Central memory CD8-positive, alpha-beta T cell (primary cell): Measurements from ENCODE around the gene FOXN3.
A peak's percentile ranks its signal among the peaks of the same experiment; 100 is the strongest.

Experiments
- ATAC-seq: fragments of 150-1000 bp; cut with Tn5 transposase; replicated peaks from 2 replicates; pipeline ENCODE4 v1.10.0; 2022; ENCODE audit warnings: mild to moderate bottlenecking, moderate FRiP score, moderate number of reproducible peaks; ENCODE audit not compliant: poor library complexity, severe bottlenecking; ENCODE audit errors: extremely low read depth
- DNase-seq, 2 donors: peaks; one replicate each; pipeline ENCODE4 v3.0.0; 2021; ENCODE audit warnings: low spot score in 2 of 2
- H3K27ac Mint-ChIP-seq: one replicate; pipeline ENCODE4 v1.8.0; 2022; ENCODE audit warnings: low read depth, mild to moderate bottlenecking, moderate library complexity, mixed read lengths
- H3K27me3 Mint-ChIP-seq: one replicate; pipeline ENCODE4 v1.8.0; 2022; ENCODE audit warnings: mixed read lengths
- H3K36me3 Mint-ChIP-seq: one replicate; pipeline ENCODE4 v1.8.0; 2022; ENCODE audit warnings: mild to moderate bottlenecking, moderate library complexity, mixed read lengths; ENCODE audit not compliant: insufficient read depth
- H3K4me1 Mint-ChIP-seq: one replicate; pipeline ENCODE4 v1.8.0; 2022; ENCODE audit warnings: mixed read lengths
- H3K4me3 Mint-ChIP-seq: one replicate; pipeline ENCODE4 v1.8.0; 2022; ENCODE audit warnings: mild to moderate bottlenecking, moderate library complexity, mixed read lengths
- H3K9me3 Mint-ChIP-seq: one replicate; pipeline ENCODE4 v1.8.0; 2022; ENCODE audit warnings: mixed read lengths

The FOXN3 gene

DNA sequence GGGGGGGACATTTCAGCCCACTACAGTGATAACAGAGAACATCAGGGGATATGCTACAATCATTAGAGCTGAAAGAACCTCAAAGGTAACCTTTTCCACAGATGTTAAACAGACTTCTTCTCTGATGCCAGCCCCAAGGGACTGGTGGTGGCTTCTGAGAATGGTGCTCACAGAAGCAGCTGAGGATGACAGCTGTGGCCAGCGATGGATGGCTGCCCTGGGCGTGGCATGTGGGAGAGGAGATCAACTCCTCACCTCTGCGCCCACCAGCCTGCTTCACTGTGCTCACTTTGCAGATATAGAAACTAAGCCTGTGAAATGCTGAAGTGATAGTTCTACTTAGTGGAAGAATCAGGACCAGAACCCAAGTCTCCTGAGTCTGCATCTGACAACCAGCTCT, 33.0 kb downstream of the FOXN3 start:
- H3K4me3 Mint-ChIP-seq = no peak overlapping the region
- ATAC-seq = peak; percentile 40

DNA sequence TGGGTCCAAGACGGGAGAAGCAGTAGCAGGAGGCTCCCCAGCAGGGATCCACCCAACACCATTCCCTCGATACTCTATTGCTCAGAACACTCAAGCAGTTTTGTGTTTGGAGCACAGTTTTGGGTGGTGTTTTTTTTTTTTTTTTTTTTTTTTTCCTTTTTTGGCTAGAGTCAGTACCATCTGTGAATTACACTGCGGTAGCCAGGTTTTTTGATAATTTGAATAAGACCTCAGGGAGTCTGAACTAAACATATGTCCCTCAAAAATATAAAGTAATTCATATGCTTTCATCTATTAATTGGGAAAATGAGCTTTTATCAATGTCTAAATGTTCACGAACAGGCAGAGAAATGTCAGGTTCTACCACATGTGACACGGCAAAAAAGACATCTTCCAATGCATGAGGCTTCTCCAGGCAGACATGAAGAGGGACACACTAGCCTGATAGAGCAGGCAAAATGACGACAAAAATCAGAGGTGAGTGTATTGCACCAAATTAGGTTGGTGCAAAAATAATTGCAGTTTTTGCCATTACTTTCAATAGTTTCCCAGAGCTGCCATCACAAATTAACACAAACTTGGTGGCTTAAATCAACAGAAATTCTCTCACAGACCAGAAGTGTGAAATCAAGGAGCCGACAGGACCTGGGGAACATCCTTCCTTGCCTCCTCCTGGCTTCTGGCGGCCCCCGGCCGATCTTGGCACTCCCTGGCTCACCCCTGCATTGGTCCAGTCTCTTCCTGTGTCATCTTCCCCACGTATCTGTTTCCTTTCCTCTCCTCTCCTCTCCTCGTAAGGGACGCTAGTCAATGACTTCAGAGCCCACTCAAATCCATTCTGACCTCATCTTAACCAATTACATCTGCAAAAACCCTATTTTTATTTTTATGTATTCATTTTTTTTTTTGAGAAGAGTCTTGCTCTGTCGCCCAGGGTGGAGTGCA, 33.9 kb downstream of the FOXN3 start:
- H3K4me3 Mint-ChIP-seq = no peak overlapping the region
- peaks cover 7% of the 10 kb centered on the region for H3K36me3 Mint-ChIP-seq
- DNase-seq (no peak), ATAC-seq (no peak)
- H3K27ac Mint-ChIP-seq = peak overlapping the region; percentile 1
- H3K9me3 Mint-ChIP-seq = no peaks in the 10 kb centered on the region
- H3K27me3 Mint-ChIP-seq = no peaks in the 10 kb centered on the region
- peaks cover 69% of the 10 kb centered on the region for H3K4me1 Mint-ChIP-seq

More for the DNA sequence above, 33.0 kb downstream of the FOXN3 start:
- no peak for DNase-seq
- Mint-ChIP-seq H3K27me3 (no peaks in the 10 kb centered on the region), H3K4me1 (peaks cover 71% of the 10 kb centered on the region), H3K9me3 (no peaks in the 10 kb centered on the region), H3K27ac (no peak overlapping the region), H3K36me3 (peaks cover 7% of the 10 kb centered on the region)

DNA sequence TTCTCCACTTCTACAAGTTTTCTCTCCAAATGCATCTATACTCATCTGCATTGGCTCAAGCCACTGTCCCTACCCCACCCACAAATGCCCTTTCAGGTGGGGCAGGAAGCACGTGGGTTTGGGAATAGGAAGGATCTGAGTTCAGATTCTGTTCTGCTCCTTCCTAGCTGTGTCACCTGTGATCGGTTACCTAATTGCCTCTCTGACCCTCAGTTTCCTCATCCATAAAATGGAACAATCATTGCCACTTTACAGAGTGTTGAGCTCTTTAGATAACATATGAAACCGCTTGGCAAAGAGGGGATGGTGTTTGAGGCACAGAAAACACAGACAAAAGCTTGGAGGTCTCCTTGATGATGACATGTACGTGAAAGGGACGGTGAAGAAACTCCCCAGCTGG, 34.5 kb downstream of the FOXN3 start:
- Mint-ChIP-seq H3K27me3 (no peaks in the 10 kb centered on the region), H3K4me1 (peaks cover 69% of the 10 kb centered on the region), H3K9me3 (no peaks in the 10 kb centered on the region), H3K27ac (peak overlapping the region; percentile 1), H3K36me3 (peaks cover 6% of the 10 kb centered on the region), H3K4me3 (no peak overlapping the region)
- DNase-seq (no peak), ATAC-seq (no peak)

DNA sequence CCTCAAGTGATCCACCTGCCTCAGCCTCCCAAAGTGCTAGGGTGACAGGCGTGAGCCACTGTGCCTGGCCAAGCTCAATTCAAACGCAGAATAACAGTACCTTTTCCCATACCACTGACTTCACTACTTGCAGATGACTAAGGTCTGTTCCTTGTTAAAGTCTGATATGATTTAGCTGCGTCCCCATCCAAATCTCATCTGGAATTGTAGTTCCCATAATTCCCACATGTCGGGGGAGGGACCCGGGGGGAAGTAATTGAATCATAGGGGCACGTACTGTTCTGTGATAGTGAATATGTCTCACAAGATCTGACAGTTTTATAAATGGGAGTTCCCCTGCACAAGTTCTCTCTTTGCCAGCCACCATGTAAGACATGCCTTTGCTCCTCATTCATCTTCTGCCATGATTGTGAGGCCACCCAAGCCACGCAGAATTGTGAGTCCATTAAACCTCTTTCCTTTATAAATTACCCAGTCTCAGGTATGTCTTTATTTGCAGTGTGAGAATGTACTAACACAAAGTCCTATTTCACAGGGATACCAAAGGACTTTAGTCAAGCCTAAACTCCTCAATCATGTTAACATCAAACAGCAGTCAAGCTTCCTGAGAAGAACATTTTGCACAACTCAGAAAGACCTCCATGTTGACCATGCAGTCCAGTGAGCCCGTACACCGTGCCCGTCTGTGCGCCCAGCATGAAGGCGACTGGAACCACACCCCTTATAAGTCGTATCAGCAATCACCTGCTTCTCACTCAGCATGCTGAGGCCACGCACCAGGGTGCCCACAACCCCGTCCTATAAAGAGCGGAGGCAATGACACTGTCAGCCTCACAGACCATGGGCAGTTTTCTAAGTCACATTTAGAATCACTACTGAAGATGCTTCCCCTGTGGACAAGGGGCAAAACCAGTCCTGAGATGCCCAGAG, 36.9 kb downstream of the FOXN3 start:
- Mint-ChIP-seq H3K27ac (no peak overlapping the region), H3K27me3 (no peaks in the 10 kb centered on the region), H3K9me3 (no peaks in the 10 kb centered on the region), H3K4me1 (peaks cover 50% of the 10 kb centered on the region), H3K36me3 (peaks cover 6% of the 10 kb centered on the region), H3K4me3 (no peak overlapping the region)
- no peak for DNase-seq
- no peak for ATAC-seq

DNA sequence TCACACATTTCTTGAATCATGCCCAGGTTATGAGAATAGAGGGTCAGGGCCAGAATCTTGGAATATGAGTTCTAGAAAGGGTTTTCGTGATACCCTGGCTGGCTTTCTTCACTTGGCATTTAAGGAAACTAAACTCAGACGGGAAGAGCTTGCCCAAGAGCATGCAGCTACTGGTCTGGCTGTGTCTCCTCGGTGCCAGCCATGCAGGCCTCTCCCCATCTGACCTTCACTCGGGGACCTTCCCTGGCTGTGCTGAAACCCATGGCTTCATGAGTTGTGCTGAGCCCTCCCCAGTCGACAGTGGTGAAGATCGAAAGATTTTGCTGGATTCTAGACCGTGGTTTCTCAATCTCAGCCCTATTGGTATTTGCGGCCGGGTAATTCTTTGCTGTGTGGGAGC, 38.0 kb downstream of the FOXN3 start:
- Mint-ChIP-seq H3K4me1 (peaks cover 49% of the 10 kb centered on the region), H3K9me3 (no peaks in the 10 kb centered on the region), H3K27ac (no peak overlapping the region), H3K4me3 (no peak overlapping the region), H3K36me3 (peaks cover 6% of the 10 kb centered on the region), H3K27me3 (no peaks in the 10 kb centered on the region)
- ATAC-seq (no peak), DNase-seq (no peak)

DNA sequence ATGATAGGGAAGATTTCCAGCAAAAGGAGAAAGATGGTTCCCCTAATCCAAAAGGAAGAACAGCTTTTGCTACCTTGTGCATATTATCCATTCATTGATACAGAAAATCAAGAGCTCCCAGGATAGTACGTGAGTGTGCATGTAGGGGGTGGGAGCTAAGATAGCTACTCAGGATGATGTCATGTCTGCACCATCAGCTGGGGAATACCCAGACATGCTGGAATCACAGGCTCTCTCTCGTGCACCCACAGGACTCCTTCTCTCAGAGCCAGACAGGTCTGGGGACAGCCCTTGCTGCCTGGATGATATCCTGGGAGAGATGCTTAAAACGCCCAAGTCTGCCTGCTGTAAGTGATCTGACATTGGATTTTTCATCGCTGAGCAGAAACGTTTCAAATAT, 38.9 kb downstream of the FOXN3 start:
- no peak overlapping the region for H3K4me3 Mint-ChIP-seq
- H3K36me3 Mint-ChIP-seq = peaks cover 6% of the 10 kb centered on the region
- peak; percentile 60 for ATAC-seq
- peaks cover 46% of the 10 kb centered on the region for H3K4me1 Mint-ChIP-seq
- H3K27me3 Mint-ChIP-seq = no peaks in the 10 kb centered on the region
- H3K9me3 Mint-ChIP-seq = no peaks in the 10 kb centered on the region
- peak overlapping the region; percentile 29 for H3K27ac Mint-ChIP-seq
- no peak for DNase-seq

DNA sequence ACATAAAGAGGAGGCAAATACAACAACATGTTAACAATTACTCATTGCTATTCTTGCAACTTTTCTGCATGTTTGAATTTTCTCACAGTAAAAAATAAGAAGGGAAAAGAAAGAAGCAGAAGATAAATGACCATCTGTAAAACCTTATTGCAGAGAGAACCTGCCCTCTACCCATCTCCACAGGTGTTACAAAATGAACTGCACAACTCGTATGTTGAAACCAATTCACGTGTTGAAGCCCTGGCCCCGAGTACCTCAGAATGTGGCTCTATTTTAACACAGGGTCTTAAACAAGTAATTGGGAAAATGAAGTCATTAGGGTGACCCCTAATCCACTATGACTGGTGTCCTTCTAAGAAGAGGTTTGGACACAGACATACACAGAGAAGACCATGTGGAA, 39.5 kb downstream of the FOXN3 start:
- ATAC-seq = no peak
- H3K27ac Mint-ChIP-seq = peak overlapping the region; percentile 29
- peaks cover 46% of the 10 kb centered on the region for H3K4me1 Mint-ChIP-seq
- no peak for DNase-seq
- no peak overlapping the region for H3K4me3 Mint-ChIP-seq
- H3K27me3 Mint-ChIP-seq = no peaks in the 10 kb centered on the region
- peaks cover 6% of the 10 kb centered on the region for H3K36me3 Mint-ChIP-seq
- H3K9me3 Mint-ChIP-seq = no peaks in the 10 kb centered on the region

DNA sequence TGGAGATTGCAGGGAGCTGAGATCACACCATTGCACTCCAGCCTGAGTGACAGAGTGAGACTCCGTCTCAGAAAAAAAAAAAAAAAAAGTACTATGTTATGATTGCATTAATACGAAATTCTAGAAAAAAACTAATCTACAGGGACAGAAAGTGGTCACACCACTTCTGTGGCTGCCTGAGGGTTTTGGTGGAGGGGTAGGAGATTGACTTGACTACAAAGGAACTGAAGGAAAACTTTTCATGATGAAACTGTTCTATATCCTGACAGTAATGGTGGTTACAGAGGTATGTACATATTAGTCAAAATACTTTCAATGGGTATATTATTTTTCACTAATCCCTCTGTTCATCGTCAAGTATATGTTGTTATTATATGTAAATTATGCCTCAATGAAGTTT, 42.1 kb downstream of the FOXN3 start:
- no peak overlapping the region for H3K4me3 Mint-ChIP-seq
- peaks cover 53% of the 10 kb centered on the region for H3K4me1 Mint-ChIP-seq
- H3K9me3 Mint-ChIP-seq = no peaks in the 10 kb centered on the region
- H3K36me3 Mint-ChIP-seq = peaks cover 2% of the 10 kb centered on the region
- DNase-seq = no peak
- no peak overlapping the region for H3K27ac Mint-ChIP-seq
- H3K27me3 Mint-ChIP-seq = no peaks in the 10 kb centered on the region
- ATAC-seq = no peak

DNA sequence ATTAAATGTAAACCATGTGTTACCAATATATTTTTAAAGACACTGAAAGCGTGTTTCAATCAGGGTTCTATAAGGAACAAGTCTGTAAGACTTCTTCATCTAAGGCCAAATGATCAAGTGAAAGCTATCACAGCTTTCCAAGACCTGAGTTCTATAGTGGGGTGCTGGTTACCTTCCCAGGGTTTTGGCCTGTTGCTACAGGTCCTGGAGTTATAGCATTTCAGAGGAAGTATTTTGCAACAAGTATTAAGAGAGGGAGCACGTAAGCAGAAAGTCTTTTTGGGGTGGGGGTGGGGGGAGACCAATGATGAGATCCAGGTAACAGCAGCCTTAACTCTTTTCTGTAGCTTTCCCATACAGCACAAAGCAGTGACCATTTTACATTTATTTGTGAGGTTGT, 43.8 kb downstream of the FOXN3 start:
- Mint-ChIP-seq H3K36me3 (no peaks in the 10 kb centered on the region), H3K27ac (peak overlapping the region; percentile 82), H3K9me3 (no peaks in the 10 kb centered on the region), H3K27me3 (no peaks in the 10 kb centered on the region), H3K4me3 (no peak overlapping the region), H3K4me1 (peaks cover 50% of the 10 kb centered on the region)
- no peak for DNase-seq
- no peak for ATAC-seq

DNA sequence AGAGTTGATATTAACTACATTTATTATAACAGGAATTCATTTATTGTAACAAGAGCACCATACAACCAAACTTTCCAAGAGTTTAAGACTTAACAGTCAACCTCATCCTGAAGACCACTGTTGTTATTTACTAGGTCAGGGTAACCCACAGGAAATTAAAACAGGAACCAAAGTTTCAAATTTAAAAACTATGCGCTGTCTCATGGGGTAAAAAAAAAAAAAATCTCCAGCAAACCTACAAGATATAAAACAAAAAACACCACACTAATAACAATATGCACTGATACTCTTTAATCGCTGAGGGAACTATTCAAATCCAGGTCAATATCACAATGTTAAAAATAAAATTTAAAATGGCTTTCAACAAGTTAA, 44.5 kb downstream of the FOXN3 start:
- peak overlapping the region; percentile 82 for H3K27ac Mint-ChIP-seq
- no peaks in the 10 kb centered on the region for H3K27me3 Mint-ChIP-seq
- no peaks in the 10 kb centered on the region for H3K36me3 Mint-ChIP-seq
- no peak for ATAC-seq
- no peak overlapping the region for H3K4me3 Mint-ChIP-seq
- no peak for DNase-seq
- H3K4me1 Mint-ChIP-seq = peaks cover 47% of the 10 kb centered on the region
- H3K9me3 Mint-ChIP-seq = no peaks in the 10 kb centered on the region

DNA sequence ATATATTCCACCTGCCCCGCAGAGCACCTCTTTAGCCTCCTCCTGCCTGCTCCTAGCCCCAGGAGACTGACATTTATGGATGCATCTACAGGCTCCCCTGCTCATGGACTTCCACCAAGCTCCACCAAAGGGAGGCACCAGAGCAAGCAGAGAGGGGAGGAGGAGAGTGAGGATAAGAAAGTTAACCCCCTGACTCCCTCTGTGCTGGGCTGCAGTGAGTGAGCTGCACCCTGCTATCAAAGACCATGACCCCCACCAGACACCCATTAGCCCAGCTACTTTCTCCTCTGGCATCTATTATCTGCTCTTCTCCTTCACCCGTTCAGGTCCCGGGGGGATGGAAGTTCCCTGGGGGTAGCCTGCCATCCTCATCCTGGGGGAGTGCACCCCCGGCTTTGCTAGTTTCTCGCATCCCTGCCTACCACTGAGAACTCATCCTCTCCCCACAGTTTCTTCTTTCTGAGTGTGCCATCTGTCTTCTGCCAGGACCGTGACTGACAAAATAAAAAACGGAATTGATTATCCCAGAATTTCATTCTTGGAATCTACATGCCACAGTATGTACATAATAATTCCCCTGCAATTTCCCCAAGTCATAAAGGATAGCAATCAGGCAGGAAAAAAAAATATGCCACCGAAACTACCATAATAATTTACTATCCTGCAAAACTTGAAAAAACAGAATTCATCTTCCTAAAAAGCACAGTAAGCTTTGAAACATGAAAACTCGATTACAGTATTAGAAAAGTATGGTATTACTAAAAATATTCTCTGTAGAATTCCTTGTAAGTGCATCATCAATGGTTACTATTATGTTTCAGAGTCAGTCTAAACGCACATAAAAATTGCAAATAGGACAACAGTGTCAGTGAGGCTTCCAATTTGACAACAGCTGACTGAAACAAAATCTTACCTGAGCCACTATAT, 45.2 kb downstream of the FOXN3 start:
- Mint-ChIP-seq H3K27ac (peak overlapping the region; percentile 82), H3K9me3 (no peaks in the 10 kb centered on the region), H3K4me1 (peaks cover 52% of the 10 kb centered on the region), H3K4me3 (no peak overlapping the region), H3K36me3 (no peaks in the 10 kb centered on the region), H3K27me3 (no peaks in the 10 kb centered on the region)
- no peak for DNase-seq
- ATAC-seq = no peak

DNA sequence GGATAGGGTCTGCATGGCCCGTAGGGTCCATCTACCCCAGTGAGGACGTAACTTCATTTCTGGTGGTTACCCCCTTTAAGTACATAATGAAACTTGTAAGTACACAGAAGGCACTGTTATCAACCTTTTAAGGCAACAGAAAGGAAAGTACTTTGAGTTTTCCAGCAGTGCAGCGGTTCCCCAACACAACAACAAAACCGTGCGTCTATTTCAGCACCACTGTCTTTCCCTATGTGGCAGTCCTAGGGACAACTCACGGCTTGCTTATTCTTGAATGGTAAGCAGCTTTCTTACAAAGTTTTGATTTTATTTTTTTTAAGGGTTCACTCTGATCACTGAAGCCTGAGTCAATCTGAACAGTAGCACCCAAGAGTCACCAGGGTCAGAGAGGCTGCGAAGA, 46.3 kb downstream of the FOXN3 start:
- Mint-ChIP-seq H3K4me1 (peaks cover 57% of the 10 kb centered on the region), H3K9me3 (no peaks in the 10 kb centered on the region), H3K36me3 (no peaks in the 10 kb centered on the region), H3K27me3 (no peaks in the 10 kb centered on the region), H3K4me3 (no peak overlapping the region), H3K27ac (no peak overlapping the region)
- DNase-seq (no peak), ATAC-seq (no peak)
